Stimulated activated CD4-positive, alpha-beta T cell treated with anti-CD3 and anti-CD28 coated beads, Interleukin-2, amount 100 ng/mL, for 24 hours (primary cell): Measurements from ENCODE around the gene HUNK.
"Not testable (repeated sequence)": the region's sequence is repeated elsewhere in the genome, so short reads cannot be mapped to it uniquely, and the experiment has no call there.

Experiments used
- DNase-seq, 2 donors: peaks; one replicate each; pipeline ENCODE4 v3.0.0-alpha.2; 2020

HUNK gene

DNA sequence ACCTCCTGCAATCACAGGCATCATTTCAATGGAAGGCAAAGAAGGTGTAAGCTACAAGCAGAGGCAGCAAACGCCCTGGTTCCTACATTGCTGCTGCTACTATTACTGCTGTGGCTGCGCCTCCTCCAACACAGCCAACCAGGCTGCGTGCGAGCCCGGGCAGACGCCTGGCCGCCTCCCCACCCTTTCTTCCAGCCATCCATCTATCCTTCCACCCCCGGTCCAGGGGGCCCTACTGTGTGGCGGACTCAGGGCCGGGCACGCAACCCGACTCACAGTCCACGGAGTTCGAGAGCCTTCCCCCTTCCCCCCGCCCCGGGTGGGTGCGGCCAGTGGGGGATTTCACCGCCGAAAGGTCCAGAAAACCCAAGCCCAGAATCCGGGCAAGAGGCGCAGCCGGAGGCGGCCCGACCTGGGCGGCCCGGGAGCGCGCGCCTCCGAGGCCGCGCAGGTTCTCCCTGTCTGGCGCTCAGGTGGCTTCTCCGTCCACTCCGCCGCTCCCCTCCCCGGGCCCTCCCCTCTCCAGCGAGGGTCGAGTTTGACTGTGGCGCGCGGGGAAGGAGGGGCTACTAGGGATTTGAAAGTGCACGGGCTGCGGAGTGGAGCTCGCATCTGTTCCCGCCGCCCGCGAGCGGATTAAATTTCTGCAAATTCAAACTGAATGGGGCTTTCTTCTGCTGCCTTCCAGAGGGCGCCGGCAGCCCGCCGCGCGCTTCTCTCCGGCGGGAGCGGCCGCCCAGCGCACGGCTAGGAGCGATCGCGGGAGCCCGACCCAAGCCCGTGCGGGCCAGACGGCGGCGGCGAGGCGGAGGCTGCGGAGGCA is at the start of gene HUNK:
TSS of gene HUNK (plus strand) at position 569 of the 823 bp plus-strand sequence. CDS start 655 bp downstream, outside the sequence.
- DNase-seq = peak in 1 of 2 donors; percentile 32

DNA sequence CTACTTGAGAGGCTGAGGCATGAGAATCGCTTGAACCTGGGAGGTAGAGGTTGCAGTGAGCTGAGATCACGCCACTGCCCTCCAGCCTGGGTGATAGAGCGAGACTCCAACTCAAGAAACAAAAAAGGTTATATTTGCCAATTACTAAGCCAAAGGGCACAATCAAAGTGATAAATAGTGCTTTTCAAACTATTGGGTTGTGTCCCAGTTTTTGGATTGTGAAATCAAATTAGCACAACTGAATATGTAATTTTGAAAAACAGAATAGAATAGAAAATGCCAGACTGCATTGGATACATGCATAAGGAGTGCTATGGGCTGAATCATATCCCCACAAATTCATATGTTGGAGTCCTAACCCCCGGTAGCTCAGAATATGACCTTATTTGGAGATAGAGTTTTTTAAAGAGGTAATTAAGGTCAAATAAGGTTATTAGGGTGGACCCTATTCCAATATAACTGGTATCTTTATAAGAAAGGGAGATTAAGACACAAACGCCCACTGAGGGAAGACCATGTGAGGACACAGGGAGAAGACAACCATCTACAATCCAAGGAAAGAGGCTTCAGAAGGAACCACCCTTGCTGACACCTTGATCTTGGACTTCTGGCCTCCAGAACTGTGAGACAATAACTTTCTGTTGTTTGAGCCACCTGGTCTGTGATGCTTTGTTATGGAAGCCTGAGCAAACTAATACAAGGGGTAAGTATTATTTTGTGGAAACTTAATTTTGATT is 42.9 kb upstream of the HUNK start:
- no peak for DNase-seq

DNA sequence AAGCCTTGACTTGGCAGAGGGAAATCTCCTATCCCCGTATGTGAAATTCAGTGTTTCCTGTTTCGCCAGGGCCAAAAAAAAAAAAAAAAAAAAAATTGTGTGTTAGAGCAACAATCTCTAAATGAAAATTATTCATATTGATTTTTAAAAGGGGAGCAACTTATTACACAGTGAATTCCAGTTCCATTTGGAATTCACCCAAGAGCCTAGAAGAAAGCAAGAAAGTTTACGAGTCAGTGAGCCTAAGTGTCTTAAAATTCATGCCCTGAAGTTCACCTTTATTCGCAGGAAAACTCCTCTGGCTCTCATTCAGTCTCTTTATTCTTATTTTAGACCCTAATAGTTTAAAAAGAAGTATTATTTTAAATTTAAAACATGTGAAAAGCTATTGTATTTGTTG is 42.1 kb upstream of the HUNK start:
- no peak for DNase-seq

DNA sequence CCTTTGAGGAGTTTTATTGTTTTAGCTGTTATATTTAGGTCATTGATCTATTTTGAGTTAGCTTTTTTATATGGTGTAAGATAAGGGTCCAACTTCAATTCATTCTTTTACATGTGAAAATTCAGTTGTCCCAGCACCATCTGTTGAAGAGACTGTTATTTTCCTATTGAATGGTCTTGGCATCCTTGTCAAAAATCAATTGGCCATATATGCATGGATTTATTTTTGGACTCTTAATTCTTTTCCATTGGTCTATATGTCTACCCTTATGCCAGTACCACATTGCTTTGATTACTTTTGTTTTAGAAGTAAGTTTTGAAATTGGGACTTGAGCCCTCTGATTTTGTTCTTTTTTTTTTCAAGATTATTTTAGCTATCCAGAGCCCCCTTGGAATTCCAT is 35.8 kb upstream of the HUNK start:
- no peak for DNase-seq

DNA sequence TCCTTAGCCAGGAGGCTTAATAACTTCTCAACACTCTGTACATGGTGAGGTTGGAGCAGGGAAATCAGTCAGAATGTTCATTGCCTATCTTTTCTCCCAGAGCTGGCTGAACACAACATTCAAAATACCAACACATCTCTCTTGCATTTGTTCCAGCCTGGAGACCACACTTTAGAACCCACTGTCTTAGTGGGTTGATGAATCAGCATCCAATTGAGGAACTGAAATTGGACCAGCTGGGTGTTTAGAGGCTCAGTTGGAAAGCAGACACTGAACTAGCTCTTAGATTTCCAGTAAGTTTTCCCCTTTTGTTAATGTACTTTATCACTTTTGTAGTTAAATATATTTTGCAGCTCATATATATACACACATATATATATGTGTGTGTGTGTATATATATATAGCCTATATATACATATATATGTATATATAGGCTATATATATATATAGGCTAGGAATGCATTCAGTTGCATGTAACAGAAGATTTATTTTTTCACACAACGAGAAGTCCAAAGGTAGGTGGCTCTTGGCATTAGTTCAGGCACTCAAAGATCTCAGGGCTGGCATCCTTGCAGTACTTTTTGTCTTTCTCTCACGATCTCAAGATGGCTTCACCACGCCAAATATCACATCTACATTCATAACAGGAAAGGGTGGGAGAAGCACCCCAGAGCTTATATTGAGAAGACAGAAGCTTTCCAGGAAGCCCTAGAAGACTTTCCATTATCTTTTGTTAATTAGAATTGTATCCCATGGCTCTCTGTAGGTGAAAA is 35.0 kb upstream of the HUNK start:
- DNase-seq = no peak

DNA sequence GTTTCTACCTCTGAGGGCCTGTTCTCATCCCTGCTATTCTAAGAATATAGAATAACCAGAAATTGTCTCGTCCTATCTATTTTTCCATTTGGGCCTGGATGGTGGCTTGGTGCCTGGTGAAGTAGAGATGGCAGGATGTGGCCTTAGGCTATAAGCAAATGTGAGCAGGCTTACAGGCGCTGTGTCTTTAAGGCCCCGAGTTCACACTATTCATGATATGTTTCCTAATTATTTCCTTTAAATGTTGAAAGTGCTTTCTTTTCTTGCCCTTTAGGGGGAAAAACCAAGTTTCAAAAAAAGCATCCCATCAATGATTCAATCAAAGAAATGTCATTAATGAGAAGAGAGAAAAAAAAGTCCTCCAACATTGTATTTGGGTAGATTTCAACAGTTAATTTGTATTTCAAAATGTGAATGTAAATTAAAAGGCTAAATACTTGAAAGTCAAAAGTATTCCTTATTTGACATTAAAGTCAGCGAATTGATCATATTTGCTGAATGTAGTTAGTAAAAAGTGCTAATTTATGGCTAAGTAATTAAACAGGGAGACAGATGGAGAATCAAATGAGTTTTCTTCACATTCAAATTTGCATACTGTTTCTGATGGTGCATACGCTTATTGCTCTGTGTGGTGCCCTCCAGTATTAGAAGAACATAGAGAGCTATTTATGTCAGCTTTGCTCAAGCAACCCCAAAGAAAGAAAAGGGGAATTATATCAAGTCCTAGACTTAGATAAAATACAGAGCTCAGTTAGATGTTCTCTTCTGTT is 34.0 kb upstream of the HUNK start:
- DNase-seq = no peak

DNA sequence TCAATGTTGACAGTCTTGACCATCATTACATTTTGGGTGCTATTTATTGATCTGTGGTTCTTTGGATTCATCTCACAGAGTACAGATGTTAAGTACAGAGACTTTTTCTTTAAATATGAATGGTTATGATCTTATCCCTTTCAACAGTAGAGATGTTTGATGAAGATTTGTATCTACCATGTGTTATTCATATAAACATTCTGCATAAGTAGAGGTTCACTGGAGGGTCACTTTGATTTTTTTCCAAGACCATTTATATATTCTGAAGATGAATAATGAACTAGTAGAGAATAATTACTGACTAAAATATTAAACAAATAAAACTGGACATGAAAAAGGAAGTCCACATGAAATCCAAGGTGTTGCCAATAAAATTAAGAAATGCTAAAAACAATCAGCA is 28.6 kb upstream of the HUNK start:
- no peak for DNase-seq

DNA sequence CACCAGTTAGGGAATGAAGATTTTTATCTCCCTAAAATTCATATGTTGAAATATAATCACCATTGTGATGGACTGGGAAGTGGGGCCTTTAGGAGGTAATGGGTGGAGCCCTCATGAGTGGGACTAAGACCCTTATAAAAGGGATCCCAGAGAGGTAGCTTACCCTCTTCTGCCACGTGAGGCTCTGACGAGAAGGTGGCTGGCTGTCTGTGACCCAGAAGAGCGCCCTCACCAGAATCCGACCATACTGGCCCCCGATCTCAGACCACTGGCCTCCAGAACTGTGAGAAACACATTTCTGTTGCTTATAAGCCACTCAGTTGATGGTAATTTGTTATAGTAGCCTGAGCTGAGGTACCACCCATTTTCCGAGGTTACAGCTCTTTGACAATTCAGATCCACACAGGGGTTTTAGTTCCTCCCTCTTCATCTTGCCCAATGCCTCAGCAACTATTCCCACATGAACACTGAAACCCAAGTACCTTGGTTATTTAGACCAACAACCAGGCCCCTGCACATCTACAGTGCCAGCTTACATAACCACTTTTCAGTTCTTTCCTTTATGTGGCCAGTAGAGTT is 27.6 kb upstream of the HUNK start:
- DNase-seq = no peak

DNA sequence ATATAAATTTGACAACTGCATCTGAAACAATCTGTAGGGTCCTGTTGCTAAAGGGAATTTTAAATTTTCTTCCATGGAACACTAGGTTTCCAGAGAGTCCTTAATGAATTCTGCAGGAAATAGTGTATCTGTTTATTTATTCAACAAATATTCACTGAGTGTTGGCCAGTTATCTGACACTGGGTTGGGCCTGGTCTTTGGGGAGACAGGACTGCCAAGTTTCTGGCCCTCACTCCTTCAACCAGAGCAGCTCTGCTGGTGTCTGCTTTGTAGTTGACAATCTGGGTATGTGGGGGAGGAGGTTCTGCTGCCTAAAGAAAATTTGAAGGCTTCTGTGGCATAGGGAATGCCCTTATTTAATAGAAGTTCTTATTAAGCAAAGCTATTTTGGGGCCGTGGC is 26.1 kb upstream of the HUNK start:
- DNase-seq = no peak

DNA sequence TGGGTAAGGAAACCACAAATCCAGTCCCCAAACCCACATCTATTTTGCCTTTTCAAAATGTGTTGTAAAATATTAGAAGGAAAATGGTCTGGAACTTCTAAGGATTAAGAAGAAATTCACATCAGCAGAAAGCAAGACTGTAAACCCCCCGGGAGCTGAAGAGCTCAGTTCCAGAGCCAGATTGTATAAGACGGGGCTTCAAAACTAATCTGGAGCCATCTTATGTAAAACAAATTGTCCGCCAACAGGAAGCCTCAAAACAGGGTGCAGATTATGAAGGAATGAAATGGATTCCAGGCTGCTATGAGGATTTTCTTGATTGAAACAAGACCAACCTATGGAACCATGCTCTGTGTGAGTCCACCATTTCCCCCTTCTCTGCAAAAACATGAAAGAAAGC is 25.1 kb upstream of the HUNK start:
- DNase-seq = no peak

DNA sequence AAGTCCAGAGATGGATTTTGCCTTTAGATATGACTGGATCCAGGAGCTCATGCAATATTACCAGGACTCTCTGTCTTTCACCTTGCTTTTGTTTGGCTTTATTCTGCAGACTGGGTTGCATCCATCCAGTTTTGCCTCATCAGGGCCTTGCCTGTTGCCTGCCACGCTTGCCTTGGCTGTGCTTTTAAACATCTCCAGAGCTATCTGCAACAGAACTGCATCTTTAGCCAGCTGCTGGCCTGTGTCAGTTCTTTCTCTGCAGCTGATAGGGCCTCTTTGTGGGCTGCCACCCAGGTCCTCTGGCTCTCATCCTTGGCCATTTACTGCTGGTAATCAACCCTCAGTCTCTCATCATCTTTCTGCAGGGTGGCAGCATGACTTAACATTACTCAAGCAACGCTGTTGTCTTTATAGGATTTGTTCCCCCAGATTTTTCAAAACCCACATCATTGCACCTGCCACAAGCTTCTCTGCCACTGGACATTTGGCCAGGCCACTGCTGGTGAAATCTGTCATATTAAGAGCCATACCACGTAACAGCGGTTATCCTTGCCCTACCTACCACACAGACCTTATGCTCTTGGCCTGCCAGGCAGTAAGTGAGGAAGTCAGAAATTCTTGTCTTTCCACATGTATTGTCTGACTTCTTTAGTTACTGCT is 24.4 kb upstream of the HUNK start:
- no peak for DNase-seq

DNA sequence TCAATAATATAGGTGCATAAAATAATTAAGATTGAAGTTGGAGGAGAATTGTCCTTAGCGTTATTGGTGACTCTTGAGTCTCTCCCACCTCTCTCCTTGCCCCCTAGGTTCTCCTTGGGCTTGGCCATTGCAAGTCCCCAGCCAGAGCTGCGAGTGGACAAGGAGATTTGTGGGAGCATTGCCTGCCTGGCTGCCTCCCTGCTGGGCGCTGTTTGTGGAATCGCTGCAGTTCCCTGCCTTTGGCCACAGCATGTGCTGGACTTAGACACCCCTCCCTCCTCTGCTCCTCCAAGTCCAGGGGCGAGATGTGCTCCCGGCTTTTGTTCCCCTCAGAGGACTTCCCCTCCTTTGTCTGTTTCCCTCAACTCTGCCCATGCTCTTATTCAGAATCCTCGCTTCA is 21.9 kb upstream of the HUNK start:
- DNase-seq = no peak

DNA sequence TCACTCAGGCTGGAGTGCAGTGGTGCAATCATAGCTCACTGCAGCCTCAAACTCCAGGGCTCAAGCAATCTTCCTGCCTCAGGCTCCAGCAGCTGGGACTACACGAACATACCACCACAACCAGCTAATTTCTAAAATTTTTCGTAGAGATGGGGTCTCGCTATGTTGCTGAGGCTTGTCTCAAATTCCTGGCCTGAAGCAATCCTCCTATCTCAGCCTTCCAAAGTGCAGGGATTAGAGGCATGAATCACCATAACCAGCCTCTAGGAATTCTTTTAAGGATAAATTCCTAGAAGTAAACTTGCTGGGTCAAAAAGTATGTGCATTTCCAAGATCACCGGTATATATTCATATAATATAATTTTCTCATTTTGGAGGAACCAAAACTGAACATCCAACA is 17.6 kb upstream of the HUNK start:
- DNase-seq = no peak

DNA sequence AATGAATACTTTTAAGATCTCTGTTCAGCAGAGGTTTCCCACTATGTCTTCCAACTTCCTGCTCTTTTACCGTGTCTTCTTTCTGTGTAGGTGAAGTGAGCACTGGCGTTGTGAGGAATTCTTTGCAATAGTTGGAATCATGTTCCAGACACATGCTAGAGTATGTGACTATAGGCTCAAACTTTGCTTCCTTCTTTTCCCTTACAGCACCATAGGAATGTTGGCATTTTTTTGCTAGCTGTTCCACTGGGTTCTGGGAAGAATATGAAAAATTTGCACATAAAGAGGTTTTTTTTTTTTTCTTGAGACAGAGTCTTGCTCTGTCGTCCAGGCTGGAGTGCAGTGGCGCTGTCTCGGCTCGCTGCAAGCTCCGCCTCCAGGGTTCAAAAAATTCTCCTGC is 15.7 kb upstream of the HUNK start:
- no peak for DNase-seq

DNA sequence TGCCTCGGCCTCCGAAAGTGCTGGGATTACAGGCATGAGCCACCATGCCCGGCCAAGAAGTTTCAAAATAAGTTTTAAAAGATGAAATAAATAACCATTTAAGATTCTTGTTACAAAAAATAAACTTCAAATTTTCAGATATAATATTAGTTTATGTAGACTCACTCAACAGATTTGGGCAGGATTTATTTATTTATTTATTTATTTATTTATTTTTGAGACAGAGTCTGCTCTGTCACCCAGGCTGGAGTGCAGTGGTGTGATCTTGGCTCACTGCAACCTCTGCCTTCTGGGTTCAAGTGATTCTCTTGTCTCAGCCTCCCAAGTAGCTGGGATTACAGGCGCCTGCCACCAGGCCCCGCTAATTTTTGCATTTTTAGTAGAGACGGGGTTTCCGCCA is 15.2 kb upstream of the HUNK start:
- DNase-seq = not testable (repeated sequence)

DNA sequence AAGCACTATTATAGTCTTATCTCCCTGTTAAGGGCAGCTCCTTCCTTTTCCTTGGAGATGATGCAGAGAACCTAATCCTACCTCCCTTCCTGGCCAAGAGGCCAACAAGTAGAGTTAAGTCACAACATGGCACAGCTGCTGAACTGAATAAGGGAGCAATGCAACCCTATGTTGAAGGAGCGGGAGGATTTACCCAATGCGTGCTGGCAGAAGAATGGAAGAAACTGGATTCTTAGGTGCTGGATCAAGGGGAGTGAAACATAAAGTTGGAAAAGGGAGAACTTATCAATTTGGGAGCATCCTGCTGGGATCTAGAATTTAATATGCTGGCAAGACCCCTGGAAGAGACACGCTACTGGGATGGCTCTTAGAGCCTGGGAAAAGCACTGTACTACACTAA is 12.0 kb upstream of the HUNK start:
- DNase-seq = no peak

DNA sequence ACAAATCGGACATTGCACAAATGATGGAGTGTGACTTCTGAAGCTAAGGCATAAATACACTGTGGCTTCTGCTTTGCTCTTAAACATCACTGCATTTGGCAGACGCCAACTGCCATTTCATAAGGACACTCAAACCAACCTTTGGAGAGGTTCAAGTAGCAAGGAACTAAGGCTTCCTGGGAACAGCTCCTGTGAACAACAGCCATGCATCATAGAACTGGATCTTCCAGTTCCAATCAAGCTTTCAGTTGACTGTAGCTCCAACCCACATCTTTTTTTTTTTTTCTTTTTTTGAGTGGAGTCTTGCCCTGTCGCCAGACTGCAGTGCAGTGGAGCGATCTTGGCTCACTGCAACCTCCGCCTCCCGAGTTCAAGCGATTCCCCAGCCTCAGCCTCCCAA is 10.7 kb upstream of the HUNK start:
- no peak for DNase-seq

DNA sequence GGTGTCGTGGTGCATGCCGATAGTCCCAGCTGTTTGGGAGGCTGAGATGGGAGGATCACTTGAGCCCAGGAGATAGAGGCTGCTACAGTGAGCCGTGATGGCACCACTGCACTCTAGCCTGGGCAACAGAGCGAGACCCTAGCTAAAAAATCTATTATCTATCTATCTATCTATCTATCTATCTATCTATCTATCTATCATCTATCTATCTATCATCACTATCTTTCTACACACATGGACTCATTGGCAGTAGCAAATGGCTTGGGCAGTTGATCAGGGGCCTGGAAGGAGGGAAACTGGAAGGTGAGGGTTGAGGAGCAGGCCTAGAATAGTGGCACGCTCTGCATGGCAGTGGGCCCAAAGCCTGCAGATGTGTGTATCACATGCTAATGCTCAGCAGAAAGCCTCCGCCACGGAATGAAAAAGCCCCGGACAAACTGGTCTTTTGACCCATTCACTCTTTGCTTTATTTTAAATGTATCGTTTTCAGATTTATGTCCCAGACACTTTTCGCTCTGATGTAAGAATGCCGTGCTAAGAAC is 7.3 kb upstream of the HUNK start:
- no peak for DNase-seq

DNA sequence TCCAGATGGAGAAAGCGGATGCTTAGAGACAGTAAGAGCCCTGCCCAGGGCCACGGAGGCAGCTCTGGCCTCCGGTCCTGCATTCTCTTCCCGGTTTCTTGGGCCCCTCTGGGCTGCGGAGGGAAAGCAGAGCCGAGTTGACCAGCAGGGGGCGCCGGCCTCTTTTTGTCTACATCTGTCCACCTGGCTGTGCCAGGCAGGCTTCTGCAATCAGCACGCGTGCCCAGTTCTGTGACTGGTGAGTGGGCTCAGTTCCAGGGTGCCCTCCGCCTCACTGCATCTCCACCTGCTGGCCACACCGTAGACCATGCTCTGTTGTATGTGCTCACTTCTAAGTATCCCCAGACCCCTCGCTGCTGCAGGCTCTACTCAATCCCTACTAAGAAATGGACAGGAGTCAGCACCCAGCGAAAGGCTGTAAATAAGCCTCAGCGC is 6.7 kb upstream of the HUNK start:
- DNase-seq = peak; percentile 74 to 88

DNA sequence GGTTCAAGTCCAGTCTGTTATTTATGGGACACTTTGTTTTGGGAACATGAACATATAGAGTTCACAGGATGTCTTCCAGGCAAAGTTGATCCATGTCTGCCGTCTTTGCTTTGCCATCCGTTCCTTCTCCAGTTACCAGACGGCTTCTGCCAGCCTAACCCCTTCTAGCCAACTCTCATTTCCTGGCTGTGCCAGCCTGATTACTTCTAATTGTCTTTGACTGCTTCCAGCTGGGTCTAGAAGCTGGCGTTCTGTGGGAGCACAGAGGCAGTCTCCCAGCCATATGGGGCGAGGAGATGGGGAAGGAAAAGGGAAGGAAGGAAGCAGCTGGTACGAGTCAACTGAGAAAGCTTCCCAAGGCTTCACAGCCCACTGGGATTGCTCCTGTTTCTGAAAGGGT is 3.1 kb upstream of the HUNK start:
- DNase-seq = no peak

DNA sequence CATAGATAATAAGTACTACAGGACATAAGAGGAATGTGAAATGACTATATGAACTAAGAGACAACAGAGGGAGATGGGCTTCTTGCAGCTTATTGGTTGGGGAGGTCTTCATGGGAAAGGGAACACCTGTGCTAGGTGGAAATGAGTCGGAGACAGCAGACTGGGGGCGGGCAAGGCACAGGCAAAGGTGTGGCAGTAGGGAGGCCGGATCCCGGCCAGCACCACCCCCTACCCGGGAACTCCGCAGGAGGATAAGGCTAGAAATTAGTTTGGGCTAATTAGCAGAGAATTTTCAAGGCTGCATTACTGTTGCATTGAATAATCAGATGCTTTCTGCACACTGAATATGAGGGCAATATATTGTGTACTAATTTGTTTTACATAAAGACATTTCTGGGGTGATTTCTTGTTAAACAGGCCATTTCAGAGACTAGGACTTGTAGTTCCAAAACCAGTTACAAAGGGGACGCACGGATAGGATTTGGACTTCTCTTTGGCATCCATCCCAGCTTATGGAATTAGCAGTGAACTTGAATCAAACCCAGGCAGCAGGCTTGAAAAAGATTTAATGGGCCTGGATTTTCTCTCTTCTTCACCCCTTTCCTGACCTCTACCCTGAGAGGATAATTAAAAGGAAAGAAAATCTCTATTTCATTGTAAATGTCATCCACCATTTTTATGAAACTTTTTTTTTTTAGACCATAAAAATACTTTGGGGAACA is 2.2 kb upstream of the HUNK start:
- no peak for DNase-seq
